Upper lobe of left lung (tissue), 6 donors: ENCODE results near the gene NDFIP2. TPM values are rescaled to one million over a fixed set of nuclear protein-coding genes. Genes with fewer than 3 reads are reported as not detected.

Experiments
- ATAC-seq, 2 donors: fragments of 200-7000 bp; cut with Tn5 transposase; one replicate each; pipeline ENCODE4 v1.9.1; 2022; ENCODE audit warnings: mild to moderate bottlenecking in 2 of 2, moderate library complexity in 2 of 2; ENCODE audit not compliant: low FRiP score in 2 of 2
- DNase-seq, 2 donors: peaks; one replicate each; pipeline ENCODE4 v3.0.0-alpha.2; 2019 to 2020
- H3K27ac ChIP-seq, 4 donors: fragments of 200-600 bp; sonication (generic); one replicate each; pipeline ENCODE4 v1.5.1; 2016 to 2019
- H3K27me3 ChIP-seq, 4 donors: fragments of 200-600 bp; sonication (generic); one replicate each; pipeline ENCODE4 v1.5.1; 2017 to 2019
- H3K36me3 ChIP-seq, 4 donors: fragments of 200-600 bp; sonication (generic); one replicate each; pipeline ENCODE4 v1.5.1; 2016 to 2019
- H3K4me1 ChIP-seq, 4 donors: fragments of 200-600 bp; sonication (generic); one replicate each; pipeline ENCODE4 v1.5.1; 2018 to 2019
- H3K4me3 ChIP-seq, 4 donors: fragments of 200-600 bp; sonication (generic); one replicate each; pipeline ENCODE4 v1.5.1; 2017 to 2019; ENCODE audit warnings: mild to moderate bottlenecking in 2 of 4, moderate library complexity in 1 of 4
- H3K9me3 ChIP-seq, 4 donors: fragments of 200-600 bp; sonication (generic); one replicate each; pipeline ENCODE4 v1.5.1; 2018 to 2019
- CTCF ChIP-seq, 6 experiments: fragments of 450-650 bp in 4 of 6; fragments of 200-600 bp in 2 of 6; sonication (generic) in 2 of 6; IDR thresholded peaks; one replicate each; pipeline ENCODE4 v1.5.1; 2016 to 2019; ENCODE audit warnings: antibody characterized with exemption in 6 of 6
- EP300 ChIP-seq, 4 donors: sonication (generic); formaldehyde crosslinking; IDR thresholded peaks; one replicate each; pipeline ENCODE4 v1.5.1; 2017; ENCODE audit warnings: antibody characterized with exemption in 4 of 4, control low read depth in 2 of 4
- POLR2A ChIP-seq, 4 donors: fragments of 450-650 bp; IDR thresholded peaks; one replicate each; pipeline ENCODE4 v1.5.1; 2016 to 2017; ENCODE audit warnings: antibody characterized with exemption in 4 of 4, mild to moderate bottlenecking in 2 of 4
- POLR2AphosphoS5 ChIP-seq, 2 donors: sonication (generic); formaldehyde crosslinking; IDR thresholded peaks; one replicate each; pipeline ENCODE4 v1.5.1; 2017; ENCODE audit warnings: antibody characterized with exemption in 2 of 2
- WGBS, 2 donors: methylation state at CpG; one replicate each; pipeline ENCODE4 v1.1.5; 2017 to 2018; 5-methylcytosine and 5-hydroxymethylcytosine counted together
- total RNA-seq, 6 donors: library from RNA; depleted of rRNA in 4 of 6; stranded (reverse); fragments of >200 nt in 4 of 6; gene quantifications; one replicate each; pipeline versions ENCODE4 v1.1.0 to v1.2.1, GENCODE V29; 2016 to 2021
- donor health status: DM: no; HTN: no; CAD: no; lungs with moderate emphysema.
- donor health status: DM: no; HTN: yes; CAD: no; lungs with severe emphysema.

The NDFIP2 gene
- total RNA-seq, 6 donors from 2014 or later, result 8.4 to 37.2 (median 26.2) TPM

- H3K9me3 ChIP-seq, result no peaks in the 10 kb centered on the region
- H3K4me3 ChIP-seq, result peak overlapping the region; percentile 54 to 88 (median 73)
- H3K36me3 ChIP-seq, result no peaks in the 10 kb centered on the region
- ATAC-seq (peak; percentile 41 to 46), DNase-seq (no peak)
- peaks cover 22 to 31% (median 27%) of the 10 kb centered on the region in 4 donors for H3K4me1 ChIP-seq
- peaks cover 0 to 6% (median 0%) of the 10 kb centered on the region in 4 donors for H3K27me3 ChIP-seq
- 1 to 2% methylated on average over 12 of the region's 12 CpGs for WGBS, 2 donors
- peak overlapping the region; percentile 80 to 88 (median 86) for H3K27ac ChIP-seq
- TF ChIP-seq EP300 (IDR thresholded peaks at IDR 0.05), result no peak
- no peak for TF ChIP-seq POLR2AphosphoS5 (IDR thresholded peaks at IDR 0.05)
- TF ChIP-seq CTCF (IDR thresholded peaks at IDR 0.05), result no peak
- TF ChIP-seq POLR2A (IDR thresholded peaks at IDR 0.05), result no peak
Observed at GRCh38 chr13:79481685-79482052, 714 bp downstream of the NDFIP2 start.

- Histone ChIP-seq H3K4me3 (peak overlapping the region in 2 of 4 donors; percentile 68 to 88), H3K9me3 (no peaks in the 10 kb centered on the region), H3K27ac (no peak overlapping the region), H3K36me3 (no peaks in the 10 kb centered on the region), H3K4me1 (peaks cover 24 to 31% (median 27%) of the 10 kb centered on the region in 4 donors), H3K27me3 (peaks cover 0 to 6% (median 0%) of the 10 kb centered on the region in 4 donors)
- ATAC-seq, result no peak
- no peak for TF ChIP-seq CTCF (IDR thresholded peaks at IDR 0.05)
- no peak for TF ChIP-seq POLR2AphosphoS5 (IDR thresholded peaks at IDR 0.05)
- no peak for TF ChIP-seq POLR2A (IDR thresholded peaks at IDR 0.05)
- no peak for TF ChIP-seq EP300 (IDR thresholded peaks at IDR 0.05)
- DNase-seq, result no peak
- WGBS, 2 donors, result 65 to 73% methylated on average over 3 of the region's 3 CpGs
Observed at GRCh38 chr13:79482281-79482970, 1.5 kb downstream of the NDFIP2 start.

- Histone ChIP-seq H3K36me3 (no peaks in the 10 kb centered on the region), H3K4me3 (peak overlapping the region in 1 of 4 donors; percentile 88), H3K4me1 (peaks cover 24 to 31% (median 27%) of the 10 kb centered on the region in 4 donors), H3K9me3 (no peaks in the 10 kb centered on the region), H3K27me3 (peaks cover 0 to 6% (median 0%) of the 10 kb centered on the region in 4 donors), H3K27ac (no peak overlapping the region)
- 76 to 83% methylated on average over 4 of the region's 4 CpGs for whole genome bisulfite sequencing, 2 donors
- ATAC-seq (no peak), DNase-seq (no peak)
- TF ChIP-seq POLR2A (IDR thresholded peaks at IDR 0.05), result no peak
- no peak for TF ChIP-seq POLR2AphosphoS5 (IDR thresholded peaks at IDR 0.05)
- no peak for TF ChIP-seq CTCF (IDR thresholded peaks at IDR 0.05)
- TF ChIP-seq EP300 (IDR thresholded peaks at IDR 0.05), result no peak
Observed at GRCh38 chr13:79483086-79483706, 2.2 kb downstream of the NDFIP2 start.

GRCh38 chr13:79485014-79485811 is 4.3 kb downstream of the NDFIP2 start:
- no peaks in the 10 kb centered on the region for H3K36me3 ChIP-seq
- DNase-seq, result peak in 1 of 2 donors; percentile 42
- WGBS, 2 donors, result 51 to 56% methylated on average over 4 of the region's 4 CpGs
- no peak overlapping the region for H3K4me3 ChIP-seq
- H3K27ac ChIP-seq, result peak overlapping the region in 1 of 4 donors; percentile 39
- peaks cover 25 to 32% (median 28%) of the 10 kb centered on the region in 4 donors for H3K4me1 ChIP-seq
- TF ChIP-seq CTCF (IDR thresholded peaks at IDR 0.05) (no peak), POLR2A (IDR thresholded peaks at IDR 0.05) (no peak), POLR2AphosphoS5 (IDR thresholded peaks at IDR 0.05) (no peak), EP300 (IDR thresholded peaks at IDR 0.05) (no peak)
- H3K9me3 ChIP-seq, result no peaks in the 10 kb centered on the region
- H3K27me3 ChIP-seq, result peaks cover 0 to 6% (median 0%) of the 10 kb centered on the region in 4 donors
- ATAC-seq, result peak; percentile 41 to 48
